Renal pelvis (tissue), 12 donors: ENCODE results near the gene FH. TPM values are rescaled to one million over a fixed set of nuclear protein-coding genes. Genes with fewer than 3 reads are reported as not detected.
A peak's percentile ranks its signal among the peaks of the same experiment; 100 is the strongest.

Source experiments
- DNase-seq: peaks from one replicate; pipeline ENCODE4 v3.0.0-alpha.2; 2013
- long read RNA-seq, 16 experiments: transcript quantifications; one replicate each; lab custom pipeline, GENCODE V29; 2026
- polyA plus RNA-seq, 3 donors: library from polyadenylated mRNA; unstranded; fragments of 120-200 nt; gene quantifications; one replicate each; pipeline ENCODE4 v1.2.1, GENCODE V29; 2013; ENCODE audit not compliant: insufficient read length in 3 of 3

FH gene
- 10 to 100 TPM; 93.1 to 97.9 (median 95.6) TPM for polyA plus RNA-seq
- long read RNA-seq, donor 1, transcript FH-201 (10 exons, 1,797 nt): major isoform, 27 of 61 reads
- long read RNA-seq, donor 1, partial matches to known transcripts: 34 of 61 reads
- long read RNA-seq, donor 1, other reads (novel, unspliced or antisense): 0 of 61 reads
- long read RNA-seq, donor 2, transcript FH-201 (10 exons, 1,797 nt): major isoform, 31 of 108 reads
- long read RNA-seq, donor 2, partial matches to known transcripts: 77 of 108 reads
- long read RNA-seq, donor 2, other reads (novel, unspliced or antisense): 0 of 108 reads
- long read RNA-seq, donor 3, transcript FH-201 (10 exons, 1,797 nt): major isoform, 23 of 80 reads
- long read RNA-seq, donor 3, partial matches to known transcripts: 57 of 80 reads
- long read RNA-seq, donor 3, other reads (novel, unspliced or antisense): 0 of 80 reads
- long read RNA-seq, donor 4, transcript FH-201 (10 exons, 1,797 nt): major isoform, 29 of 89 reads
- long read RNA-seq, donor 4, partial matches to known transcripts: 60 of 89 reads
- long read RNA-seq, donor 4, other reads (novel, unspliced or antisense): 0 of 89 reads
- long read RNA-seq, donor 5, transcript FH-201 (10 exons, 1,797 nt): major isoform, 13 of 37 reads
- long read RNA-seq, donor 5, partial matches to known transcripts: 24 of 37 reads
- long read RNA-seq, donor 5, other reads (novel, unspliced or antisense): 0 of 37 reads
- long read RNA-seq, donor 6, transcript FH-201 (10 exons, 1,797 nt): major isoform, 17 of 71 reads
- long read RNA-seq, donor 6, partial matches to known transcripts: 54 of 71 reads
- long read RNA-seq, donor 6, other reads (novel, unspliced or antisense): 0 of 71 reads
- long read RNA-seq, donor 7, transcript FH-201 (10 exons, 1,797 nt): major isoform, 19 of 78 reads
- long read RNA-seq, donor 7, partial matches to known transcripts: 59 of 78 reads
- long read RNA-seq, donor 7, other reads (novel, unspliced or antisense): 0 of 78 reads
- long read RNA-seq, donor 8, transcript FH-201 (10 exons, 1,797 nt): major isoform, 11 of 29 reads
- long read RNA-seq, donor 8, partial matches to known transcripts: 18 of 29 reads
- long read RNA-seq, donor 8, other reads (novel, unspliced or antisense): 0 of 29 reads
- long read RNA-seq, donor 9, transcript FH-201 (10 exons, 1,797 nt): major isoform, 29 of 109 reads
- long read RNA-seq, donor 9, partial matches to known transcripts: 80 of 109 reads
- long read RNA-seq, donor 9, other reads (novel, unspliced or antisense): 0 of 109 reads
- long read RNA-seq, donor 10, transcript FH-201 (10 exons, 1,797 nt): major isoform, 19 of 74 reads
- long read RNA-seq, donor 10, partial matches to known transcripts: 55 of 74 reads
- long read RNA-seq, donor 10, other reads (novel, unspliced or antisense): 0 of 74 reads
- long read RNA-seq, donor 11, transcript FH-201 (10 exons, 1,797 nt): major isoform, 13 of 42 reads
- long read RNA-seq, donor 11, partial matches to known transcripts: 29 of 42 reads
- long read RNA-seq, donor 11, other reads (novel, unspliced or antisense): 0 of 42 reads
- long read RNA-seq, donor 12, transcript FH-201 (10 exons, 1,797 nt): major isoform, 32 of 66 reads
- long read RNA-seq, donor 12, partial matches to known transcripts: 34 of 66 reads
- long read RNA-seq, donor 12, other reads (novel, unspliced or antisense): 0 of 66 reads
- long read RNA-seq, donor 13, transcript FH-201 (10 exons, 1,797 nt): major isoform, 10 of 33 reads
- long read RNA-seq, donor 13, partial matches to known transcripts: 23 of 33 reads
- long read RNA-seq, donor 13, other reads (novel, unspliced or antisense): 0 of 33 reads
- long read RNA-seq, donor 14: 0 reads
- long read RNA-seq, donor 15, transcript FH-201 (10 exons, 1,797 nt): major isoform, 27 of 89 reads
- long read RNA-seq, donor 15, partial matches to known transcripts: 62 of 89 reads
- long read RNA-seq, donor 15, other reads (novel, unspliced or antisense): 0 of 89 reads
- long read RNA-seq, donor 16, transcript FH-201 (10 exons, 1,797 nt): major isoform, 29 of 125 reads
- long read RNA-seq, donor 16, partial matches to known transcripts: 96 of 125 reads
- long read RNA-seq, donor 16, other reads (novel, unspliced or antisense): 0 of 125 reads

DNA sequence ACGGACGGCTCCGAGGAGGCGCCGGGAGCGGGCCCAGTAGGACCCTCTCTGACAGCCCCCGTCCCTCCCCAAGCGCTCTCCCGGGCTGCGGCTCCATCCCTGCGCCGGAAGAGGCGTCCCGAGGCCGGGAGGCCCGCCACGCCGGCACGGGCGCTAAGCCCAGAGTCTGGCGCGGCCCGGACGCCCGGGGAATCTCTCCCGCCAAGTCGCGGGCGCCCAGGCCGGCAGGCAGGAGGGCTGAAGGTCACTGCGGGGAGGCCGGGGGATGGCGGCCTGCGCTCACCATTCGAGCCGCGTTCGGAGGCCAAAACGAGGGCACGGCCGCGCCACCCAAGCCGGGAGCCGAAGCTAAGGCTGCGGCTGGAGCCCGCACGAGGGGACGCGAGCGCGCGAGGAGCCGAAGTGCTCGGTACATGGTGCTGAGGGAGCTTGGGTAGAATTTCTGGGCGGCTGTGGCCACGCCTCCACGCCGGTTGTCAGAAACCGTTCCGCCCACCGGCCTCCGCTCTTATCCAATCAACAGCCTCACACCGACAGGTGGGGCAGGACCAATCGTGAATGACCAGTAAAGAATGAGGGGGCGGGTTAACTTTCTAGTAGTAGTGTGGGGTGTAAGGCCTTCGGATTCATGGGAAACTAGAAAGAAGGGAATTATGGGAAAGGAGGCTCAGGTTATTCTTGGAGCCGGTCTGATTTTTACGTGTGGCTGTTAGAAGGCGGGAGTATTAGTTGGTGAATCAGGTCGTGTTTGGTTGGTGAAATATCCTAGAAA lies at the start of gene FH:
FH (minus strand) TSS at position 448 of the 772 bp plus-strand sequence; CDS start at position 415, 33 bp downstream.
- peak; percentile 98 for DNase-seq

DNA sequence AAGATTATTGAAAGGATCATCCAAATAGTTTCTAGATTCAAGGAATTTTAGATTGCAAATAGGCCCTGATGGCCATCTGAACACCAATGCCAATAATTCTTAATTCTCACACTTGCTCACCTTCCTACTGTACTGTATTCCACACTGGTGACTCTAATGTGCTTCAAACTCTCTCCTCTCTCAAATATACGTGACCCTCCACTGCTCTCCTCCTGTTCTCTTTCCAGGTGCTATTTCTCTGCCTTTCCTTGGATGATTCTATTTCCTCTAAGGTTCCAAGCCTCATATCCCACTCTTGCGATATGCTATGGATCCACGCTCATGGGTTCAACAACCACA lies 41.3 kb upstream of the FH start:
- no peak for DNase-seq

DNA sequence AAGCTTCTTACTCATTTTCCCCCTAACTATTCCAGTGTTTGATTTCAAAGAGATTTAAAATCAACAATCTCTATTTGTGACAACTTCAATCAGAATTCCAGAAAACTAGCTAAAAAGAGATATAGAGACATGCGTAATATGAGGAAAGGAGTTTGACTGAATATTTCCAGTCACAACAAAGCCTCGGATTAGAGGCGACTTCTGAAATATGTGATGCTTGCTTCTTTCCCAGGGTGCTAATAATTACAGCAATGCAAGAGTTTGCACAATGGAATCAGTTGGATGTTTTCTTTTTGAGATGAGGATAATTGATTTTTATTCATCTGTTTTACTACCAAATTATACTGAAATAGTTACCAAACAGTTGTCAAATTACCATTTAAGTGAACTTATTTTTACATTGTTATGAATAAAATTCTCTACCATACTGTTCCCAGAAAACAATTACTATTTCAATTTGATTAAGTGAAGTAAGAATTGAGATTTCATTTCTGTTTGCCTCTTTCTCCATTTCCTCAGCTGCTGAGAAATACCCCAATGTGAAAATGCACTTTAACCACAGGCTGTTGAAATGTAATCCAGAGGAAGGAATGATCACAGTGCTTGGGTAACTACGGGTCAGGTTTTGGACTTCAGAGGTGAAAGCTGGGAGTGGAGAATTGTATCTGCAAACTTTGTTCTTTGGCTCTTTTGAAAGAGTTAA lies 40.7 kb upstream of the FH start:
- no peak for DNase-seq

DNA sequence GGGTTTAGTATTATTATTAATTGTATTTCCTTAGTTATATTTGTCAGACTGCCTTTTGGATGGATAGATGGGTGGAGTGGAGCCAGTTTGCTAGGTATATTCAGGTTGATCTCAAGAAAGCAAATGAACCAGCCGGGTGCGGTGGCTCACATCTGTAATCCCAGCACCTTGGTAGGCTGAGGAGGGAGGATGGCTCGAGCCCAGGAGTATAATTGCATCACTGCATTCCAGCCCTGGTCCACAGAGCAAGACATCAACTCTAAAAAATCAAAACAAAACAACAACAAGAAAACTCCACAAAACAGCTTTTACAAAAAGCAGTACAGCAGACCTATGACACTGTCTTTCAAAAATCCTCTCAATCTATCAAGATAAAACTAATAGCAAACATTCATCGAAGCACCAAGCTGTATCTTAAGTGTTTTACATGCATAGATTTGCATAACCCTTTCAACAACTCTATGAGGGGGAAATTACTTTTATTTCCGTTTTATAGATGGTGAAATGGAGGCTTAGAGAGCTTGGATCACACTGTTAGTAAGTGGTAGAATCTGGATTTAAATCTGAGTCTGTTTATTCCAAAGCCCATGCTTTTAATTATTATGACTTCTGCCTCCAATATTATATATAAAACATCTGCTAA lies 38.1 kb upstream of the FH start:
- no peak for DNase-seq

DNA sequence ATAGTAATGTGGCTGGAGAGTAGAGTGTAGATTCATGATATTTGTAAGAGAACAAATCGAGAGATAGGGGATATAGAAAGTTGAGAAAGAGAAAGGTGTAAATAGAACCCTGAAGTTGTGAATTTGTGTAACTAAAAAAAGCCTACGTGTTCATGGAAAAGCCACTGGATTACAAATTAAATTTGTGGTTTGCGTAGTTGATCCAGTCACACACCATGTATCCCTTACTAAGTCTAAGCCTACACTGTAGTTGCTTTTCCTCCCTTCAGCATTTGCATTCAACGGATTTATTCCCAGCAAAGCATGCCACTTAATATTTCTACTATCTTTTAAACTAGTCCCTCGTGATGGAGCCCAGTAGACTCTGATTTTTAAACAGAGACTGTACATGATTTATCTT lies 37.5 kb upstream of the FH start:
- DNase-seq: no peak

DNA sequence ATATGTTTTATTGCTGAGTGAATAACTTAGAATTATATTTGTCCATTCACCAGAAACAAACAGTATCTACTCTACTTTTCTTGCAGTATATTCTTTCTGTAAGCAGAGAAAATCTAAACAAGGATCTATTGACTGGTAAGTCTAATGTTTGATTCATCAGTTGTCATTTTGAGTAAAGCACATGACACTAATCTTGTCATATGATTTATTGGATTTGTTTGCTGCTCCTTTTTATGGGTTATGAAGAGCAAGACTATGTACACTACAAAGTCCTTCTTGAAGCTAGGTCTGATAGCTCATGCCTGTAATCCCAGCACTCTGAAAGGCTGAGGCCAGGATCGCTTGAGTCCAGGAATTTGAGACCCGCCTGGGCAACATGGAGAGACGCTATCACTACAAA lies 36.0 kb upstream of the FH start:
- no peak for DNase-seq

DNA sequence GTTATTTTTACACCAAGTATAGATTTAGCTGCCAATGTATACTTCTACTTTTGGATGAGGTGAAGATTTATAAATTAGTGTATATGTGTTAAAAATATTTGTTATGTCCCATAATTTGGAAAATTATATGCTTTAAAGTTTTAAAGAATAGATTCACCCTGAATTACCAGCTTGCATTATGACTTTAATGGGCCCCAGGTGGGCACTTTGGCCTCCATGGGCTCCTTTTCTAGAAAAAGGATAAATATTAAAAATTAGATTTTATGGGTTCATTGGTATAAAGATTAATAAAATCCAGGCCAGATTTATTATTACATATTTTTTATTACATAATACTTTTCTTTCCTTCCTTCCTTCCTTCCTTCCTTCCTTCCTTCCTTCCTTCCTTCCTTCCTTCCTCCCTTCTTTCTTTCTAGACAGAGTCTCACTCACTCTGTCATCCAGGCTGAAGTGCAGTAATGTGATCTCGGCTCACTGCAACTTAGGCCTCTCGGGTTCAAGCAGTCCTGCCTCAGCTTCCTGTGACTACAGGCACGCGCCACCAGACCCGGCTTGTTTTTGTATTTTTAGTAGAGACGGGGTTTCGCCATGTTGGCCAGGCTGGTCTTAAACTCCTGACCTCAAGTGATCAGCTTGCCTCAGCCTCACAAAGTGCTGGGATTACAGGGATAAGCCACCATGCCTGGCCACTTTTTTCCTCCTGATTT lies 34.5 kb upstream of the FH start:
- DNase-seq: no peak

DNA sequence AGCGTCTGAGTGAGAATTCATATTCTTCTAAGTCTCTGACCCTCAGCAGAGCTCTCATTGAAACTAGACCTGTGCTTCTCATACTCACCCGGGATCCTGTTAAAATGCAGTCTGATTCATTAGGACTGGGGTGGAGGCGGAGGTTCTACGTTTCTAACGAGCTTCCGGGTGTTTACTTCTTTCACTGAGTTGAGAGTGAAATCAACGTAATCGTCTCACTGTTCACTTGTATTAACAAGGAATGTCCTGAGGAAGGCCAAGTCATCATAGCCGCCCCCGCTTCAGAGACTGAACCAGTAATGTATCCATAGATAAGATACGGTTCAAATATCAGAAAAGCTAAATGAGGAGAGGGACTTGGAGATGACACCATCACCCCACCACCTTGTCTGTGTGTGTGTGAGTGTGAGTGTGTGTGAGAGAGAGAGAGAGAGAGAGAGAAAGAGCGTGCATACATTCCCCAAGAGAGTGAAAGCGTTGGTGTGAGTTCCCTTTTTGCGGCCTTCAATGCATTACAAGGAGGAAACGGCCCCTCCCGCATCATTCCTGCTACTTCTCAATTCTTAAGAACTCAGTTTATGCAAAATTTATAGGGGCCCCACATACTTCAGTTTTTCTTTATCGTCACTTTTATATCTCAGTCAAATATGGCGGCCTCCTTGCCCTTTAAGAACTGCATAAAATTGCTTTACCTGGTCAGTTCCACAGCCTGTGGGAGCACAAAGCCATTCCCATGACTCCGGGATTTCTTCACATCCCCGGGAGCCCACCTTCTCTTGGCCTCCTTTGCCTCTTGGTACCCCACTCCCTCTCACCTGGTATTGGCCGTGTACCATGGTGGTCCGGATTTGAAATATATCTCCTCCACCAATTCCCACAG lies 32.4 kb upstream of the FH start:
- DNase-seq: no peak

DNA sequence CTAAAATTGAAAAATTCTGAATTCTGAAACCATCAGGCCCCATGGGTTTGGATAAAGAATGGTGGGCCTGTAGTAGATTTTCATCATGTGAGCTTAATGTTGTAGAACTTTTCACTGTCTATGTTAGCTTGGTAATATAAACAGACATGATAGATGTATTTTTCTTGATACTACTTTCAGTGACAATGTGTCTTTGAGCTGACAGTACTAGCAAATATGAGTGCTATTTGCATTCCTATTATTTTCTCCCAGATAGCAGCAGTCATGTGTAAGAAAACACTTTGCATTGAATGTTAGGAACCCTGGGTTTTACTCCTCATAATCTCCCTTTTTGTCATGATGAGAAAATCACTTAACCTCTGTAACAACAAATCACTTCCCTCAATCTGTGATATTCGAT lies 30.8 kb upstream of the FH start:
- DNase-seq: no peak

DNA sequence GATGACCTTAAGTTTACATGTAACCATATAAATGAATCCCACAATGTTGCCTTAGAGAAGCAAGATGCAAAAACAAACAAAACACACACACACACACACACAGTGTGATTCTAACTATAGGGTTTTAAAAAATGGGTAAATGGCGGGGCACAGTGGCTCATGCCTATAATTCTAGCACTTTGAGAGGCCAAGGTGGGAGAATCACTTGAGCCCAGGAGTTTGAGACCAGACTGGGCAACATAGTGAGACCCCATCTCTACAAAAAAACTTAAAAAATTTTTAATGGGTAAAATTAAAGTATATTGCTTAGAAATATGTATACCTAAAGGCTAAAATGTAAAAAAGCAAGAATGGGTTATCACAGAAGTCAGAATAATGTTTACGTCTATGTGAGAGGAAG lies 28.5 kb upstream of the FH start:
- DNase-seq: no peak

DNA sequence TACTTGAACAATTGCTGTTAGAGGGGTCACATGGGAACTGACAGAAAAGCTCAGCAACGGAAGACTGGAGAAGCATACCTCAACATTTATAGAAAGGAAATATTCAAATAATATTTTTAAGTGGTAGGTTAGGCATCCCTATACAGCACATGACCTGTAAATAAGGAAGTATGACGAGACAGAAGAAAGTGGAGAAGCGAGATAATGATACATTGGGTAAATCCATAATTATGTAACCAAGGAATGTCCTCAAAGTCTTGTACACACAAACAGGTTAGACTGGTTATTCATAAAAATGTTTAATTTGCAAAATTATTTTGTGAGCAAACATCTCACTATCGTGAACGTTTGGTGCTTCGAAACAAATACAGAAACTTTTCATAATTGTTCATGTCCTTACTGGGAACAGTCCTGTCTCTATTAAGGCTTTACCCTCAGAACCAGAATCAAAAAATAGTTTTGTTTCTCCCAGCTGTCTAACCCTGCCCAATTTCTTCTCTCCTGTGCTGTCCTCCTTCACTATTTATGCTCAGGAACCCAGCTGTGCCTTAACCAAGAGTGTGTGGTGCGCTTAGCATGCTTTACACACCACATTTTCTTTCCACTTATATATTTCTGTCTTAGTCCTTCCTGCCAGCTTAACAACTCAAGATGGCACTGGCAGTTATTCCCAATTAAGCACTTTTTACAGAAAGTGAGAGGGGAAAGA lies 22.8 kb upstream of the FH start:
- DNase-seq: no peak

DNA sequence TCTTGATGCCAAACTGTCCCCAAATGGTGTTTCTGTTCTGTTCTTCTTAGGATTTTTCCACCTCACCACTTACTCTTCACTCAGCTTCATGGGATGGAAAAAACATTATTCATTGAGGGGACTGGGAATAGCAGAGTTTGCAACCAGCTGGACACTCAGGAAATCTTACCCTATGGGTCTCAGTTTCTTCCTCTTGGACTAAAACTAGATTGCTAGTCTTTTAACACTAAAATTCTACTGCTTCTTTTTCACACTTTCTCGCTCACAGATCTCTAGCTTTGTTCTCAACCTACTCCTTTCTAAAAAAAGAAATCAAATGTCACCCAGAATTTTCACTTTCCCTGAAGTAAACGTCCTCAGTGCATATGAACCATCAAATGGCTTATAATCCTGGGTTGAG lies 17.4 kb upstream of the FH start:
- no peak for DNase-seq

DNA sequence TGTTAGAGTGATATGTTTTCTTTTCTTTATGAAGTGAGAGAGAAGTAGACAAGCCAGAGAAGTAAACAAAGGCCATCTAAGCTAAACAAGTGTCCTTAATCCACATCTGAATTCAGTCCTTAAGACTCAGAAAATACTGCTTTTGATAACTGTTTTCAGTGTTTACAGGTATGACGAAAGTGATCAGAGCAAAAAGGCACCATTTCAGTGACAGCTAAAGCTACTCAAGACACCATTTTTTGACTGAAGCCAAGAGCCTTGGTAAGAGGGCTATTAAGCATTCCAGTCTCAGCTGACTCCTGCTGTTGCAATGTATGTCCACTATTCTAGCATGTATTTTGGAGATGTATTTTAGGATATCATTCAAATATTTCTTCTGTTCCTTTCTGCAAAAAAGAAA lies 16.7 kb upstream of the FH start:
- no peak for DNase-seq

DNA sequence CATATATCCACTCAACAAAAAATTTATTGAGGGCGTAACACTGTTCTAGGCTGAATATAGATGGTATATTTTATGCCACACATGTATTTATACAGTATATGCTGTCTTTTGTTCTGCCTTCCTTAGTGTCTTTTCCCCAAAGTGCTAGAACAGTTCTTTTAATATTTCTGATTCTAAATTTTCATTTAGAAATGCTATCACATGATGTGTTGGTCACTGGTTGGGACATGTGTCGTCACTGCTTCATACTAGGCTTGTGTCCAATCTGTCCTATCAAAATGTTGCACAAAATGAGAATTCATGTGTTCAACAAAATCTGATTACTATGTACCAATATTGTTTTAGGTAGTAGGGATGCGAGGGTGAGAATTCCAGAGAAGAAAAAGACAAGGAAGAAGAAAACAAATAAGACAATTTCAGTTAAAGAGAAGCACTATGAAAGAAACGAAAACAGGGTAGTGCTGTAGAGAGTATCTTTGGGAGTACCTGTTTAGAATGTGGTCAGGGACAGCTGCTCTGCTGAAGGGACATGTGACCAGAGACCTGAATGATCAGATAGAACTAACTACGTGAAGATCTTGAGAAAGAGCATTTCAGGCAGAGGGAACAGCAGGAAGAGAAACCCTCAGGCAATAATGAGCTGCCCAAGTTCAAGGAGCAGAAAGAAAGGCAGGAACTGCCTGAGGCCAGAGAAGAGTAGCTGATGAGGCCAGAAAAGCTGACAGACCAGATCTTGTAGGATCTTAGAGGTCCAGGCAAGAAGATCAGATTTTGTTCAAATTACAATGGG lies 14.0 kb upstream of the FH start:
- DNase-seq: no peak

DNA sequence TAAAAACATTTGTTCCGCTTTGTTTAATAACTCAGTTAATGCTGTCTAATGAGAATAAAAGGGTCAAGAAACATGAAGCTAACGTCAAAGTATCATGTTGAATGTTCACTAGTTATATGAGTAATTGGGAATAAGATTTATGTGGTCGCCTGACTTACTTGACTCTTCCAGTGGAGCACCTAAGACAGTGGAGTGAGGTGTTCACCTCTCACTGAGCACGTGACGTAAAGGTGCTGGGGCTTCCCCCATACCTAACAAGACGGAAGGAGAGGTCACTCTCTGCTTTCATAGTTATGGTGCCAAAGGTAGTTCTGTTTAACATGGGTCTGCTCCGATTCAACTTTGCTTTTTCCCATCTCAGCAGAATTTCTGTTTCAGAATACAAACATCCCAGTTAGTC lies 13.3 kb upstream of the FH start:
- no peak for DNase-seq
